GM10248 (cell line): ENCODE results near the gene BCKDK.
A peak's percentile ranks its signal among the peaks of the same experiment; 100 is the strongest.
"Not testable (repeated sequence)": the region's sequence is repeated elsewhere in the genome, so short reads cannot be mapped to it uniquely, and the experiment has no call there.

Experiments
- CTCF ChIA-PET: fragments of 300-600 bp; sonication (Branson Sonifier 250); formaldehyde crosslinking; extraction: SDS; loops from one replicate; lab custom pipeline; 2021; ENCODE audit warnings: antibody characterized with exemption; lab: Yijun Ruan, JAX
- POLR2A ChIA-PET: fragments of 350-650 bp; sonication (Branson Sonifier 250); formaldehyde crosslinking; extraction: SDS; loops from one replicate; lab custom pipeline; 2020; ENCODE audit warnings: antibody characterized with exemption; lab: Yijun Ruan, JAX
- DNase-seq: peaks from one replicate; pipeline ENCODE4 v3.0.0; 2012; ENCODE audit errors: extremely low spot score
- CTCF ChIP-seq: IDR thresholded peaks from 2 replicates; pipeline ENCODE4 v1.5.1; 2012; ENCODE audit warnings: mild to moderate bottlenecking, low read depth; ENCODE audit errors: extremely low read depth, missing control alignments, control extremely low read depth

The BCKDK gene

DNA sequence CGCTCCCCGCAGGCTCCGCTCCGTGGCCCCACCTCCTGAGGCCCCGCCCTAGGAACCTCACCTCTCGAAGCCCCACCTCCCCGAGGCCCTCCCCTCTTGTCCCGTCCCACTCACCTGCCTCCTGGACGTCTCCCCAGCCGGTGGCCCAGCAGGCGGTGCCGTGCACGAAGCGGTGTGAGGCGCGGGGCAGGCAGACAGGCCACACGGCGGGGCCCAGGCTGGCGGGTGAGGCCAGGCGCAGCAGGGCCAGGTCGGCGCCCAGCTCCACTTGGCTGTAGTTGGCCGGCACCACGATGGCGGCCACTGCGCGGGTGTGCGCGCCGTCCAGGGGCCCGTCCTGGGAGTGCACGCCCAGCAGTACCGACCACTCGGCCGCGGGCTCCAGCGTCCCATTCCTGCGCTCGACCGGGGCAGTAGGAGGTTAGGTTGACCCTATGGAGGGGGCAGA, 40.1 kb downstream of the BCKDK start:
- ChIA-PET CTCF (interaction anchor here (1.1 kb wide), 1 partner anchor 12 kb away, joined by 4 read pairs; no protein-coding TSS in a partner anchor), POLR2A (no interaction called here)

GRCh38 chr16:31148896-31149295, 40.7 kb downstream of the BCKDK start:
- ChIA-PET CTCF (interaction anchor here (1.1 kb wide), 1 partner anchor 12 kb away, joined by 4 read pairs; no protein-coding TSS in a partner anchor), POLR2A (no interaction called here)
- TF ChIP-seq CTCF, result no peak
- DNase-seq, result no peak

More for the DNA sequence above, 40.1 kb downstream of the BCKDK start:
- no peak for DNase-seq
- no peak for TF ChIP-seq CTCF

DNA sequence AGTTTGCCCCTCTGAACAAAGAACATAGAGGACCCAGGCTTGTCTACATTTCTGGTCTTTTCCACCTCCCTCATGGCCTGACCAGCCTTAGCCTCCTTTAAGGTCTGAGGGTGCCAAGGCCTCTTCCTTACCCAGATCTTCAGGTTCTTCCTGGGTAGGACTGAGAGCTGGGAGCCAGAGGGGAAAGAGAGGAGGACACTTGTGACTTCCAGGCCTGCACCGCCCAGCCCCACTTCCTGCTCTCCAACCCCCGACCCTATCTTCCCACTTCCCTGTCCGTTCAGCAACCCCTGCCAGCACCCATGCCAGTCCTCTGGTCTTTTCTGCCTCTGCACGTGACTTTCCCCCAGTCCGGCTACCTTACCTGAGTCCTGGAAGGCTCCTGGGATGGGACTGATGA, 41.1 kb downstream of the BCKDK start:
- CTCF ChIA-PET, result interaction anchor here (1.1 kb wide), 1 partner anchor 11 kb away, joined by 4 read pairs; no protein-coding TSS in a partner anchor
- DNase-seq, result no peak
- TF ChIP-seq CTCF, result no peak
- POLR2A ChIA-PET, result no interaction called here

DNA sequence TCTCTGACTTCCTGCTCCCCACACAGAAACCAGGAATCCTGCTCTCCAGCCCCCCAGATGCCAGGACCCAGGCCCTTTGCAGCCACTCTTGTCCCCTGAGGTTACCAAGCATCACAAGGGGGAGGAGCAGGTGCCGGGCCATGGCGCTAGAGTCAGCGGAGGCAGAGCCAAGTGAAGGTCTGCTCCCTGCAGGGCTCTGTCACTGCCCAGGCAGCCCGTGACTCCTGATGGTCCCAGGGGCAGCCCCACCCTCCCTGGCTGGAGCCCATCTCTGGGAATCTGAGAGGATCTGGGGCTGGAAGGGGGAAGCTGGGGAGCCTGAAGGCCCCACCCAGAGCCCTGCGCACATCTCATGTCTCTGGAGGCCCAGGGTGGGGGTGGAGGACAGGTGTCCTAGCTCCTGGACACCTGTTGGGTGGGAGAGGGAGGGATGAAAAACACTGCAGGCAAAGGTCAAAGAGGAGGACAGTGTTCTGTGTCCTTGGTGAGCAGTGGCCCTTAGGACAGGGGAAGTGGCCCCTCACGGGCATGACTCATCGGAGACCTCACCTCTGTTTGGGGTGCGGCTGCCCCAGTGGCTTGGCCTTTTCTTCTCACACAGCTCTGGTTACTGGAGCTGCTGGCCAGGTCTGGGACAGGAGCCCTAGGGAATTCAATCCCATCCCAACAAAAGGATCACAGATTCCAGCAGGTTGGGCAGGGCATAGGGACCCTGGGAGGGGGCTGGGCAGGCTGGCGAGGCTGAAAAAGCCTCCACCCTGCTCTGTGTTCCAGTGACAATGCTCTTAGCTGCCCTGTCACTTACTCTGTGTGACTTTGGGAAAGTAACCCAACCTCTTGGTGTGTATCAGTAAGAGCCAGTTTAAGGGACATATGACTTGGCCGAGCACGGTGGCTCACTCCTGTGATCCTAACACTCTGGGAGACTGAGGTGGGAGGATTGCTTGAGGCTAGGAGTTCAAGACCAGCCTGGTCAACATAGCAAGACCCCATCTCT, 42.0 kb downstream of the BCKDK start, which contains the start of gene PRSS36:
Gene PRSS36, minus strand, starts transcription at position 173 of the 997 bp plus-strand sequence. Its CDS starts 31 bp downstream, at position 142.
- no peak for TF ChIP-seq CTCF
- DNase-seq, result no peak
- POLR2A ChIA-PET, result interaction anchor here (1.4 kb wide), 1 partner anchor 30 kb away, joined by 7 read pairs; the partner anchor contains the start of gene FUS
- CTCF ChIA-PET, result interaction anchor here (1.2 to 2.2 kb wide), 2 partner anchors 8 to 12 kb away, joined by 3 to 10 read pairs; no protein-coding TSS in a partner anchor

GRCh38 chr16:31150976-31151375, 42.8 kb downstream of the BCKDK start:
- DNase-seq, result not testable (repeated sequence)
- ChIA-PET POLR2A (interaction anchor here (1.4 kb wide), 1 partner anchor 29 kb away, joined by 7 read pairs; the partner anchor contains the start of gene FUS), CTCF (interaction anchor here (1.2 to 2.2 kb wide), 2 partner anchors 8 to 11 kb away, joined by 3 to 10 read pairs; no protein-coding TSS in a partner anchor)

GRCh38 chr16:31157136-31157535, 49.0 kb downstream of the BCKDK start:
- ChIA-PET POLR2A (interaction anchor here (0.6 to 3.3 kb wide), 4 partner anchors 9 to 71 kb away, joined by 3 to 11 read pairs (median 4); partner anchors contain the start of genes FUS and KAT8), CTCF (interaction anchor here (0.9 to 8.4 kb wide), 12 partner anchors 9 to 312 kb away, joined by 3 to 60 read pairs (median 4); partner anchors contain the start of gene PRSS8)
- TF ChIP-seq CTCF, result no peak
- DNase-seq, result peak; percentile 20
